Neural cell (in vitro differentiated cells): ENCODE data around the gene TFF2. TPM values are rescaled to one million over a fixed set of nuclear protein-coding genes. Genes with fewer than 3 reads are reported as not detected.

Source experiments
- H2AFZ ChIP-seq: fragments of 200-600, 300-800 bp; sonication (generic), shearing (Covaris generic); 2 replicates; pipeline ENCODE4 v1.6.0; 2014; ENCODE audit warnings: low read depth, mild to moderate bottlenecking, antibody characterized with exemption, low read length, moderate library complexity
- H3F3A ChIP-seq: fragments of 200-600 bp; shearing (Covaris generic); 2 replicates; pipeline ENCODE4 v1.6.1; 2016; ENCODE audit warnings: mild to moderate bottlenecking, moderate library complexity, mixed read lengths, antibody characterized with exemption, low read length; ENCODE audit not compliant: insufficient read depth, poor library complexity, severe bottlenecking
- H3K27ac ChIP-seq: fragments of 200-600, 300-800 bp; sonication (generic), shearing (Covaris generic); 2 replicates; pipeline ENCODE4 v1.5.1; 2014; ENCODE audit warnings: mild to moderate bottlenecking, low read length, moderate library complexity
- H3K27me3 ChIP-seq: fragments of 300-800, 200-600 bp; sonication (generic), shearing (Covaris generic); 2 replicates; pipeline ENCODE4 v1.6.0; 2014; ENCODE audit warnings: mild to moderate bottlenecking, low read depth, low read length, moderate library complexity; ENCODE audit not compliant: insufficient read depth
- H3K36me3 ChIP-seq: fragments of 300-800, 200-600 bp; sonication (generic), shearing (Covaris generic); 2 replicates; pipeline ENCODE4 v1.5.1; 2014; ENCODE audit warnings: mild to moderate bottlenecking, antibody characterized with exemption, low read length, moderate library complexity; ENCODE audit not compliant: insufficient read depth
- H3K4me2 ChIP-seq: fragments of 300-800, 200-600 bp; sonication (generic), shearing (Covaris generic); 2 replicates; pipeline ENCODE4 v1.6.0; 2014; ENCODE audit warnings: mild to moderate bottlenecking, low read length
- H3K4me3 ChIP-seq: fragments of 300-800, 200-600 bp; sonication (generic), shearing (Covaris generic); 2 replicates; pipeline ENCODE4 v1.5.1; 2014; ENCODE audit warnings: mild to moderate bottlenecking, low read length, moderate library complexity
- H3K79me2 ChIP-seq: fragments of 200-600 bp; shearing (Covaris generic); replicated peaks from 2 replicates; pipeline ENCODE4 v1.6.0; 2014; ENCODE audit warnings: mild to moderate bottlenecking, low read length, moderate library complexity; ENCODE audit not compliant: insufficient read depth
- H3K9ac ChIP-seq: fragments of 300-800, 200-600 bp; sonication (generic), shearing (Covaris generic); 2 replicates; pipeline ENCODE4 v1.6.1; 2016; ENCODE audit warnings: mild to moderate bottlenecking, low read length, mixed read lengths
- H3K9me2 ChIP-seq: fragments of 200-600 bp; shearing (Covaris generic); 2 replicates; pipeline ENCODE4 v1.6.1; 2016; ENCODE audit warnings: mild to moderate bottlenecking, low read length, mixed read lengths; ENCODE audit not compliant: insufficient read depth
- H3K9me3 ChIP-seq: fragments of 200-600, 300-800 bp; sonication (generic), shearing (Covaris generic); 2 replicates; pipeline ENCODE4 v1.6.1; 2016; ENCODE audit warnings: mild to moderate bottlenecking, mixed run types, low read length, moderate library complexity, mixed read lengths
- H4K20me1 ChIP-seq: fragments of 200-600 bp; shearing (Covaris generic); 2 replicates; pipeline ENCODE4 v1.6.1; 2016; ENCODE audit warnings: mild to moderate bottlenecking, mixed run types; ENCODE audit not compliant: insufficient read depth
- EP300 ChIP-seq: fragments of 450-650 bp; conservative IDR thresholded peaks from 2 replicates; pipeline ENCODE4 v1.6.1; 2014; ENCODE audit warnings: antibody characterized with exemption, mild to moderate bottlenecking, moderate library complexity; ENCODE audit not compliant: poor library complexity, severe bottlenecking
- EZH2 ChIP-seq: fragments of 200-600, 300-800 bp; shearing (Covaris generic), sonication (generic); IDR thresholded peaks from 2 replicates; pipeline ENCODE4 v1.6.1; 2014; ENCODE audit warnings: antibody characterized with exemption, low read length, borderline replicate concordance, mild to moderate bottlenecking; ENCODE audit not compliant: insufficient read depth, poor library complexity, severe bottlenecking
- MXI1 ChIP-seq: fragments of 450-650 bp; conservative IDR thresholded peaks from 2 replicates; pipeline ENCODE4 v1.6.1; 2014; ENCODE audit warnings: antibody characterized with exemption, mild to moderate bottlenecking; ENCODE audit not compliant: poor library complexity, severe bottlenecking
- POLR2AphosphoS5 ChIP-seq: IDR thresholded peaks from 2 replicates; pipeline ENCODE4 v1.6.1; 2012
- RAD21 ChIP-seq: fragments of 450-650 bp; conservative IDR thresholded peaks from 2 replicates; pipeline ENCODE4 v1.6.1; 2014; ENCODE audit warnings: antibody characterized with exemption, mild to moderate bottlenecking, moderate library complexity
- SMC3 ChIP-seq: fragments of 450-650 bp; conservative IDR thresholded peaks from 2 replicates; pipeline ENCODE4 v1.6.1; 2014; ENCODE audit warnings: antibody characterized with exemption, mild to moderate bottlenecking, moderate library complexity; ENCODE audit not compliant: poor library complexity
- TAF1 ChIP-seq: IDR thresholded peaks from 2 replicates; pipeline ENCODE4 v1.6.1; 2012; ENCODE audit warnings: low read depth
- polyA plus RNA-seq: library from polyadenylated mRNA; depleted of rRNA; stranded (reverse); fragments of >200 nt; gene quantifications from 2 replicates; pipeline ENCODE4 v1.2.3, GENCODE V29; 2014
- TF ChIP-seq, protein P1 (sequence below): IDR thresholded peaks from 2 replicates; pipeline ENCODE4 v1.6.1; 2012; ENCODE audit warnings: borderline replicate concordance
- TF ChIP-seq, protein P2 (sequence below): fragments of 450-650 bp; IDR thresholded peaks from 2 replicates; pipeline ENCODE4 v1.5.1; 2014; ENCODE audit warnings: antibody characterized with exemption, mild to moderate bottlenecking, moderate library complexity; ENCODE audit not compliant: poor library complexity, severe bottlenecking

The TFF2 gene
- polyA plus RNA-seq, 1 donor from 2014 or later: not detected

GRCh38 chr21:42330380-42331371 lies 20.1 kb downstream of the TFF2 start:
- H3K9me3 ChIP-seq: peaks cover 6% of the 10 kb centered on the region
- H3K79me2 ChIP-seq: no peaks in the 10 kb centered on the region
- H3K9me2 ChIP-seq: no peaks in the 10 kb centered on the region
- no peak for TF ChIP-seq SMC3
- no peak for TF ChIP-seq TAF1
- no peak for TF ChIP-seq EZH2
- no peak for TF ChIP-seq MXI1
- TF ChIP-seq POLR2AphosphoS5: no peak
- TF ChIP-seq, protein P1, sequence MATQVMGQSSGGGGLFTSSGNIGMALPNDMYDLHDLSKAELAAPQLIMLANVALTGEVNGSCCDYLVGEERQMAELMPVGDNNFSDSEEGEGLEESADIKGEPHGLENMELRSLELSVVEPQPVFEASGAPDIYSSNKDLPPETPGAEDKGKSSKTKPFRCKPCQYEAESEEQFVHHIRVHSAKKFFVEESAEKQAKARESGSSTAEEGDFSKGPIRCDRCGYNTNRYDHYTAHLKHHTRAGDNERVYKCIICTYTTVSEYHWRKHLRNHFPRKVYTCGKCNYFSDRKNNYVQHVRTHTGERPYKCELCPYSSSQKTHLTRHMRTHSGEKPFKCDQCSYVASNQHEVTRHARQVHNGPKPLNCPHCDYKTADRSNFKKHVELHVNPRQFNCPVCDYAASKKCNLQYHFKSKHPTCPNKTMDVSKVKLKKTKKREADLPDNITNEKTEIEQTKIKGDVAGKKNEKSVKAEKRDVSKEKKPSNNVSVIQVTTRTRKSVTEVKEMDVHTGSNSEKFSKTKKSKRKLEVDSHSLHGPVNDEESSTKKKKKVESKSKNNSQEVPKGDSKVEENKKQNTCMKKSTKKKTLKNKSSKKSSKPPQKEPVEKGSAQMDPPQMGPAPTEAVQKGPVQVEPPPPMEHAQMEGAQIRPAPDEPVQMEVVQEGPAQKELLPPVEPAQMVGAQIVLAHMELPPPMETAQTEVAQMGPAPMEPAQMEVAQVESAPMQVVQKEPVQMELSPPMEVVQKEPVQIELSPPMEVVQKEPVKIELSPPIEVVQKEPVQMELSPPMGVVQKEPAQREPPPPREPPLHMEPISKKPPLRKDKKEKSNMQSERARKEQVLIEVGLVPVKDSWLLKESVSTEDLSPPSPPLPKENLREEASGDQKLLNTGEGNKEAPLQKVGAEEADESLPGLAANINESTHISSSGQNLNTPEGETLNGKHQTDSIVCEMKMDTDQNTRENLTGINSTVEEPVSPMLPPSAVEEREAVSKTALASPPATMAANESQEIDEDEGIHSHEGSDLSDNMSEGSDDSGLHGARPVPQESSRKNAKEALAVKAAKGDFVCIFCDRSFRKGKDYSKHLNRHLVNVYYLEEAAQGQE: no peak
- no peak for TF ChIP-seq RAD21
- TF ChIP-seq, protein P2, sequence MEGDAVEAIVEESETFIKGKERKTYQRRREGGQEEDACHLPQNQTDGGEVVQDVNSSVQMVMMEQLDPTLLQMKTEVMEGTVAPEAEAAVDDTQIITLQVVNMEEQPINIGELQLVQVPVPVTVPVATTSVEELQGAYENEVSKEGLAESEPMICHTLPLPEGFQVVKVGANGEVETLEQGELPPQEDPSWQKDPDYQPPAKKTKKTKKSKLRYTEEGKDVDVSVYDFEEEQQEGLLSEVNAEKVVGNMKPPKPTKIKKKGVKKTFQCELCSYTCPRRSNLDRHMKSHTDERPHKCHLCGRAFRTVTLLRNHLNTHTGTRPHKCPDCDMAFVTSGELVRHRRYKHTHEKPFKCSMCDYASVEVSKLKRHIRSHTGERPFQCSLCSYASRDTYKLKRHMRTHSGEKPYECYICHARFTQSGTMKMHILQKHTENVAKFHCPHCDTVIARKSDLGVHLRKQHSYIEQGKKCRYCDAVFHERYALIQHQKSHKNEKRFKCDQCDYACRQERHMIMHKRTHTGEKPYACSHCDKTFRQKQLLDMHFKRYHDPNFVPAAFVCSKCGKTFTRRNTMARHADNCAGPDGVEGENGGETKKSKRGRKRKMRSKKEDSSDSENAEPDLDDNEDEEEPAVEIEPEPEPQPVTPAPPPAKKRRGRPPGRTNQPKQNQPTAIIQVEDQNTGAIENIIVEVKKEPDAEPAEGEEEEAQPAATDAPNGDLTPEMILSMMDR: no peak
- no peak for TF ChIP-seq EP300
- H2AFZ ChIP-seq: no peak overlapping the region
- no peak overlapping the region for H3K4me2 ChIP-seq
- no peak overlapping the region for H3K9ac ChIP-seq
- H3F3A ChIP-seq: no peaks in the 10 kb centered on the region
- no peaks in the 10 kb centered on the region for H3K36me3 ChIP-seq
- H4K20me1 ChIP-seq: no peaks in the 10 kb centered on the region
- H3K27me3 ChIP-seq: no peaks in the 10 kb centered on the region
- no peak overlapping the region for H3K27ac ChIP-seq
- no peak overlapping the region for H3K4me3 ChIP-seq

DNA sequence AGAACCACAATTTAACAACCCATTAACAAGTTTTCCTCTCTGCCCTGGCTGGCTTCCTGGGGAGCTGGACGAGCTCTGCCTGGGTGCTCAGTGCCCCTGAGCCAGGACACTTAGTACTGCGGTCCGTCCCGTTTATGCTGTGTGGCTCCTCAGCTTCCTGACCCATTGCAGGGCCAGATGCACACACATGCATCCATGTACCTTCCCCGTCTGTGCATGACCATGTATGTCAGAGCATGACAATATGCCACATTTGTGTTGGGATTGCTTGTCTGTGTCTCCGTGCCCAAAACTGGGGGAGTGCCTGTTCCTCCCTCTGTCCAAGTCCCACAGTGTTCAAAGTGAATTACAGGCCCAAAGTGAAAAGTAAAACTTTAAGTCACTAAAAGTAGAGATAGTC lies 25.9 kb downstream of the TFF2 start:
- H3K79me2 ChIP-seq: no peaks in the 10 kb centered on the region
- H3K9me2 ChIP-seq: no peaks in the 10 kb centered on the region
- no peak for TF ChIP-seq SMC3
- TF ChIP-seq, protein P1: no peak
- no peak for TF ChIP-seq TAF1
- no peak overlapping the region for H3K4me3 ChIP-seq
- no peaks in the 10 kb centered on the region for H4K20me1 ChIP-seq
- no peaks in the 10 kb centered on the region for H3K36me3 ChIP-seq
- H3K9ac ChIP-seq: no peak overlapping the region
- no peak overlapping the region for H3K4me2 ChIP-seq
- H3K9me3 ChIP-seq: no peaks in the 10 kb centered on the region
- no peaks in the 10 kb centered on the region for H3F3A ChIP-seq
- H3K27ac ChIP-seq: no peak overlapping the region
- H3K27me3 ChIP-seq: no peaks in the 10 kb centered on the region
- no peak overlapping the region for H2AFZ ChIP-seq
